Measurements from ENCODE around the gene BTBD1.
A peak's percentile ranks its signal among the peaks of the same experiment; 100 is the strongest.

The BTBD1 gene

GRCh38 chr15:83066734-83067637 is at the start of gene BTBD1:
BTBD1 (minus strand) TSS chr15:83067252; CDS start chr15:83067151, 101 bp downstream.
- peaks cover 5% of the 10 kb centered on the region for H3K9me3 Mint-ChIP-seq
- no peak within 1 kb of the TSS for H3K4me3 Mint-ChIP-seq
- H3K36me3 Mint-ChIP-seq (ENCODE audit: low read depth): peaks cover 5% of the 10 kb centered on the region
- H3K27ac Mint-ChIP-seq: peak within 1 kb of the TSS; percentile 90
- H3K27me3 Mint-ChIP-seq: no peaks in the 10 kb centered on the region
- peaks cover 18% of the 10 kb centered on the region for H3K4me1 Mint-ChIP-seq (ENCODE audit: low read depth)

GRCh38 chr15:83115831-83116565 is 48.9 kb upstream of the BTBD1 start:
- Mint-ChIP-seq H3K9me3 (no peaks in the 10 kb centered on the region), H3K36me3 (ENCODE audit: low read depth) (peaks cover 4% of the 10 kb centered on the region), H3K27me3 (peaks cover 4% of the 10 kb centered on the region), H3K4me3 (no peak overlapping the region), H3K4me1 (ENCODE audit: low read depth) (no peaks in the 10 kb centered on the region), H3K27ac (no peak overlapping the region)

- Mint-ChIP-seq H3K27me3 (peaks cover 5% of the 10 kb centered on the region), H3K4me1 (ENCODE audit: low read depth) (no peaks in the 10 kb centered on the region)
Observed at GRCh38 chr15:83115410-83115809, 48.4 kb upstream of the BTBD1 start.

GRCh38 chr15:83114856-83115255 is 47.8 kb upstream of the BTBD1 start:
- H3K36me3 Mint-ChIP-seq (ENCODE audit: low read depth): peaks cover 4% of the 10 kb centered on the region
- H3K4me3 Mint-ChIP-seq: no peak overlapping the region
- H3K27ac Mint-ChIP-seq: no peak overlapping the region
- H3K27me3 Mint-ChIP-seq: peaks cover 10% of the 10 kb centered on the region
- H3K9me3 Mint-ChIP-seq: no peaks in the 10 kb centered on the region
- no peaks in the 10 kb centered on the region for H3K4me1 Mint-ChIP-seq (ENCODE audit: low read depth)

More at GRCh38 chr15:83115410-83115809, 48.4 kb upstream of the BTBD1 start:
- Mint-ChIP-seq H3K9me3 (no peaks in the 10 kb centered on the region), H3K36me3 (ENCODE audit: low read depth) (peaks cover 4% of the 10 kb centered on the region), H3K4me3 (no peak overlapping the region), H3K27ac (no peak overlapping the region)

- no peaks in the 10 kb centered on the region for H3K9me3 Mint-ChIP-seq
- H3K27me3 Mint-ChIP-seq: peaks cover 17% of the 10 kb centered on the region
- peaks cover 4% of the 10 kb centered on the region for H3K36me3 Mint-ChIP-seq (ENCODE audit: low read depth)
- no peak overlapping the region for H3K4me3 Mint-ChIP-seq
- H3K27ac Mint-ChIP-seq: no peak overlapping the region
- H3K4me1 Mint-ChIP-seq (ENCODE audit: low read depth): peaks cover 2% of the 10 kb centered on the region
Observed at GRCh38 chr15:83113881-83114674, 47.0 kb upstream of the BTBD1 start.

GRCh38 chr15:83112956-83113299 is 45.9 kb upstream of the BTBD1 start:
- no peaks in the 10 kb centered on the region for H3K9me3 Mint-ChIP-seq
- H3K27ac Mint-ChIP-seq: no peak overlapping the region
- H3K4me3 Mint-ChIP-seq: no peak overlapping the region
- H3K36me3 Mint-ChIP-seq (ENCODE audit: low read depth): peaks cover 4% of the 10 kb centered on the region
- peaks cover 25% of the 10 kb centered on the region for H3K27me3 Mint-ChIP-seq
- peaks cover 12% of the 10 kb centered on the region for H3K4me1 Mint-ChIP-seq (ENCODE audit: low read depth)

- Mint-ChIP-seq H3K36me3 (ENCODE audit: low read depth) (peaks cover 4% of the 10 kb centered on the region), H3K4me1 (ENCODE audit: low read depth) (peaks cover 12% of the 10 kb centered on the region), H3K27me3 (peaks cover 25% of the 10 kb centered on the region), H3K9me3 (no peaks in the 10 kb centered on the region), H3K4me3 (no peak overlapping the region), H3K27ac (no peak overlapping the region)
Observed at GRCh38 chr15:83112233-83112955, 45.3 kb upstream of the BTBD1 start.

GRCh38 chr15:83111149-83111548 is 44.1 kb upstream of the BTBD1 start:
- H3K4me1 Mint-ChIP-seq (ENCODE audit: low read depth): peaks cover 19% of the 10 kb centered on the region
- H3K27me3 Mint-ChIP-seq: peaks cover 32% of the 10 kb centered on the region
- H3K27ac Mint-ChIP-seq: no peak overlapping the region
- peaks cover 4% of the 10 kb centered on the region for H3K36me3 Mint-ChIP-seq (ENCODE audit: low read depth)
- no peak overlapping the region for H3K4me3 Mint-ChIP-seq
- no peaks in the 10 kb centered on the region for H3K9me3 Mint-ChIP-seq

- Mint-ChIP-seq H3K27ac (no peak overlapping the region), H3K9me3 (no peaks in the 10 kb centered on the region), H3K27me3 (peaks cover 36% of the 10 kb centered on the region), H3K4me3 (no peak overlapping the region), H3K36me3 (ENCODE audit: low read depth) (peaks cover 4% of the 10 kb centered on the region), H3K4me1 (ENCODE audit: low read depth) (peaks cover 19% of the 10 kb centered on the region)
Observed at GRCh38 chr15:83110381-83110780, 43.3 kb upstream of the BTBD1 start.

GRCh38 chr15:83109532-83109931 is 42.5 kb upstream of the BTBD1 start:
- Mint-ChIP-seq H3K27ac (no peak overlapping the region), H3K4me3 (no peak overlapping the region)

GRCh38 chr15:83108266-83109219 is 41.5 kb upstream of the BTBD1 start:
- Mint-ChIP-seq H3K4me1 (ENCODE audit: low read depth) (peaks cover 19% of the 10 kb centered on the region), H3K9me3 (no peaks in the 10 kb centered on the region), H3K27ac (no peak overlapping the region), H3K36me3 (ENCODE audit: low read depth) (no peaks in the 10 kb centered on the region), H3K27me3 (peaks cover 49% of the 10 kb centered on the region), H3K4me3 (peak overlapping the region; percentile 83)

More at GRCh38 chr15:83109532-83109931, 42.5 kb upstream of the BTBD1 start:
- Mint-ChIP-seq H3K27me3 (peaks cover 41% of the 10 kb centered on the region), H3K36me3 (ENCODE audit: low read depth) (peaks cover 4% of the 10 kb centered on the region), H3K9me3 (no peaks in the 10 kb centered on the region), H3K4me1 (ENCODE audit: low read depth) (peaks cover 19% of the 10 kb centered on the region)

- H3K4me3 Mint-ChIP-seq: peak overlapping the region; percentile 83
- H3K27ac Mint-ChIP-seq: no peak overlapping the region
- peaks cover 49% of the 10 kb centered on the region for H3K27me3 Mint-ChIP-seq
- no peaks in the 10 kb centered on the region for H3K36me3 Mint-ChIP-seq (ENCODE audit: low read depth)
- peaks cover 19% of the 10 kb centered on the region for H3K4me1 Mint-ChIP-seq (ENCODE audit: low read depth)
- H3K9me3 Mint-ChIP-seq: no peaks in the 10 kb centered on the region
Observed at GRCh38 chr15:83107841-83108181, 40.8 kb upstream of the BTBD1 start.

GRCh38 chr15:83106994-83107840 is 40.2 kb upstream of the BTBD1 start, which contains the start of gene TM6SF1:
TM6SF1 (plus strand) TSS chr15:83107645; CDS start chr15:83107681, 36 bp downstream.
- Mint-ChIP-seq H3K4me3 (peak within 1 kb of the TSS; percentile 83), H3K36me3 (ENCODE audit: low read depth) (no peaks in the 10 kb centered on the region), H3K27ac (peak within 1 kb of the TSS; percentile 39), H3K9me3 (no peaks in the 10 kb centered on the region), H3K27me3 (peaks cover 55% of the 10 kb centered on the region), H3K4me1 (ENCODE audit: low read depth) (peaks cover 19% of the 10 kb centered on the region)

Data from stimulated activated naive CD8-positive, alpha-beta T cell treated with anti-CD3 and anti-CD28 coated beads, Interleukin-15, Interleukin-2, amounts not matched to agents 100 ng/mL and 50 ng/mL, for 24 hours (primary cell).